GM12864 (cell line): Measurements from ENCODE around the gene WDR7.

Experiments
- DNase-seq: peaks from one replicate; pipeline ENCODE4 v3.0.0-alpha.2; 2011; ENCODE audit warnings: low read depth
- H3K4me3 ChIP-seq: 2 replicates; pipeline ENCODE4 v1.5.1; 2011; ENCODE audit warnings: mild to moderate bottlenecking, low read depth, low read length, control low read depth
- CTCF ChIP-seq: IDR thresholded peaks from 2 replicates; pipeline ENCODE4 v1.5.1; 2011; ENCODE audit warnings: low read depth, mild to moderate bottlenecking, moderate library complexity, low read length, control low read depth, inconsistent platforms; ENCODE audit errors: missing control alignments

The WDR7 gene

GRCh38 chr18:57054891-57055290 is 403.7 kb downstream of the WDR7 start:
- no peak overlapping the region for H3K4me3 ChIP-seq
- no peak for DNase-seq
- TF ChIP-seq CTCF: no peak

GRCh38 chr18:57057890-57058289 is 406.7 kb downstream of the WDR7 start:
- DNase-seq: no peak
- TF ChIP-seq CTCF: no peak
- no peak overlapping the region for H3K4me3 ChIP-seq

- no peak overlapping the region for H3K4me3 ChIP-seq
- TF ChIP-seq CTCF: no peak
- no peak for DNase-seq
Measured at GRCh38 chr18:57058734-57059133, 407.6 kb downstream of the WDR7 start.

- H3K4me3 ChIP-seq: no peak overlapping the region
- no peak for TF ChIP-seq CTCF
- no peak for DNase-seq
Measured at GRCh38 chr18:57059366-57059765, 408.2 kb downstream of the WDR7 start.

- DNase-seq: no peak
- no peak overlapping the region for H3K4me3 ChIP-seq
- no peak for TF ChIP-seq CTCF
Measured at GRCh38 chr18:57060814-57061213, 409.7 kb downstream of the WDR7 start.

- no peak for TF ChIP-seq CTCF
- H3K4me3 ChIP-seq: no peak overlapping the region
- DNase-seq: no peak
Measured at GRCh38 chr18:57062178-57062577, 411.0 kb downstream of the WDR7 start.

GRCh38 chr18:57062844-57063243 is 411.7 kb downstream of the WDR7 start:
- no peak for DNase-seq

More at GRCh38 chr18:57062844-57063243, 411.7 kb downstream of the WDR7 start:
- no peak for TF ChIP-seq CTCF
- H3K4me3 ChIP-seq: no peak overlapping the region
